Stimulated activated CD4-positive, alpha-beta T cell treated with anti-CD3 and anti-CD28 coated beads, Interleukin-15, amount 100 ng/mL, for 1 hour (primary cell): ENCODE data around the gene NID1.

ENCODE experiments used
- DNase-seq, 2 donors: peaks; one replicate each; pipeline ENCODE4 v3.0.0-alpha.2; 2020; ENCODE audit warnings: low read depth in 1 of 2, low spot score in 1 of 2

NID1 gene

GRCh38 chr1:236067854-236068454 is 3.1 kb upstream of the NID1 start:
- no peak for DNase-seq

DNA sequence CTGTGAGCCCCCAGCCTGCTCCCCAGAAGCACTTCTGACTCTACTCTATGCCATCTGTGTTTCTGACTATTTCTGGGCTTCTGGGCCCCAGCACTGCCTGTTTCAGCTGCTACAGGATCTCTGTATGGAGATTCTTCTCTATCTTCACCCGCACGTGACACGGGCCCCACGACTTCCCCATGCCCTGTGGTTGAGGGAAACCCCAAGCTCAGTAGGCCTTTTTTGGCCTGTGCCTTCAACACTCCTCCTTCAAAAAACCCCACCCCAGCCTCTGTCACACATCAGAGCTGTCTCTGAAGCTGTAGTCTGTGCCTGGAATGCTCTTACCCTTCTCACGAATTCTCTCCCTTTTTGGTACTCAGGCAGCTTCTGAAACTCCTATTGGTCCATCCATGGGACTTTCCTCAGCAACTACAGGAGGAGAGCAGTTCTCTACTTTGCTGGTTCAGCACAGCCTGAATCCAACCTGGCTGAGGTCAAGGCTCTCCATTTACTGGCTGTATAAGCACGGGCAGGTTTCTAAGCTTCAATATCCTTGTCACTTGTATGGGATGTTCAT is 2.0 kb upstream of the NID1 start:
- DNase-seq: peak; percentile 9 to 50

GRCh38 chr1:236066054-236066453 is 1.2 kb upstream of the NID1 start:
- no peak for DNase-seq

GRCh38 chr1:236065509-236066005 is 667 bp upstream of the NID1 start:
- DNase-seq: no peak

GRCh38 chr1:236063919-236064673 is 794 bp downstream of the NID1 start:
- DNase-seq: no peak

GRCh38 chr1:236063551-236063918 is 1.4 kb downstream of the NID1 start:
- no peak for DNase-seq

DNA sequence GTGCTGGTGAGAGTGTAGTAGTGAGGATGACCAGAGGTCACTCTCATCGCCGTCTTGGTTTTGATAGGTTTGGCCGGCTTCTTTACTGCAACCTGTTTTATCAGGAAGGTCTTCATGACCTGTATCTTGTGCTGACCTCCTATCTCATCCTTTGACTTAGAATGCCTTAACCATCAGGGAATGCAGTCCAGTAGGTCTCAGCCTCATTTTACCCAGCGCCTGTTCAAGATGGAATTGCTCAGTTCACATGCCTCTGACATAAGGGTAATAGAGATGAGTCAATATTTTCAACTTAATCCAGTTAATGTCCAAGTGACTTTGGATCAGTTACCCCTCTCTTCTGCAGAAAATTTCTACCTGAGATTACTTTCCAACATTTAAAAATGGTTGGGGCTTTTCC is 4.6 kb downstream of the NID1 start:
- no peak for DNase-seq

DNA sequence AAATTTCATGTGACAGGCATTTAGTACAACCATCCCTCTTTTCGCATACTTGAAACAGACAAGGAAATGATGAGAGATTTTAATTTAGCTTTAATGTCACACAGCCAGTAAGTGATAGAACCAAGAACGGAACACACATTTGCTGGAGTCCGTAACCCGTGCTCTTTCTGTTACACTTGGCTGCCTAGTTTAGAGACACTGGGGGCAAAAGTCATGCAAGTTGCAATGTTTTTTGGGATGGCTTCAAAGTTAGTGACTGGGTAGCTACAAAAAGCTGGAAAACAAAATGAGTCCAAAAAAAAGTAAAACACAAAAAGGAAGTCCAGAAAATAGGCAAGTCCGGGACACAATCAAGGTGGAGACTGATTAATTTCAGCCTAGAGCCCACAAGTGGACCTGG is 5.9 kb downstream of the NID1 start:
- no peak for DNase-seq

DNA sequence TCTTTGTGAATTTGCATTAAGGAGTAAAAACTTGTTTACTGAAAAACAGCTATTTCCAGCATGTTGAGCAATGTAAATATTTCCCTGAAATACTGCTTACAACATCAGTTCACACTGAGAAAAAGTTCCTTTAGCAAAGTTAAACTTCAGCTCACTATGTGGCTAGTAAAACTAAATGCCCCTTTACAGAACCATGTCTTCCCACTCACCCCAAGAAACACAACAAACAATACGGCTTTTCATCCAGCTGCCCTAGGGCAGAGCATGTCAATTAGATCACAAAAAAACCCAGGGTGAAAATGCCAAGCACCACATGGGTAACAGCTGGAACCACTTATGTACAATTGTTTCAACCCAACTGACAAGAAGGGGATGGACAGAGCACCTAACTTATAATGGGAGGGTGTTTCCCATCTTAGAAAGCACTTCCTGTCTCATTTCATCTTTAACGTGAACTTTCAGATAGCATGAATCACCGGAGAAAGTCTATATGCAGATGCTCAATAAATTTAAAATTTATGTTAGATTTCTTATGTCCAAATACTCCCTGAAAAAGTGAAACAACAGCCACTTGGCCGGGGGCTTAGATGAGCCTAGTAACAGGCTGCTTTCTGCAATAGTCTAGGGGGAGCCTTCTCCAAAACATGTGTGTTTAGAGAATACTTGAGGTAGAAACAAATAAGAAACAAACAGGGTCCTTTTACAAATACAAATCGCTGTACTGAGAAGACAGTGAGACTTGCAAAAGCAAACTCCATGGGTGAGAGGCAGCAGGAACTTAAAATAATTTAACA is 6.6 kb downstream of the NID1 start:
- DNase-seq: no peak

DNA sequence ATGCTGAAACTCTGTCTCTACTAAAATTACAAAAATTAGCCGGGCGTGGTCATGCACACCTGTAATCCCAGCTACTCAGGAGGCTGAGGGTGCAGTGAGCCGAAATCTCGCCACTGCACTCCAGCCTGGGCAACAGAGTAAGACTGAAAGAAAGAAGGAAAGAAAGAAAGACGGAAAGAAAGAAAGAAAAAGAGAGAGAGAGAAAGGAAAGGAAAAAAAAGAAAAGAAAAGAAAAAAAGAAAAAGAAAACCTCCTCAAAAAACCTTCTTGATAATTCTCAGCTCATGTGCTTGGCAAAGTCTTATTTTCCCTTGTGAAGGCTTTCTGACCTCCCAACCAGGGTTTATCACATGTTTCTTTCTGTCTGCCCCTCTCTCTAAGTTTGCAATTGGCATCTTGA is 7.3 kb downstream of the NID1 start:
- DNase-seq: no peak

DNA sequence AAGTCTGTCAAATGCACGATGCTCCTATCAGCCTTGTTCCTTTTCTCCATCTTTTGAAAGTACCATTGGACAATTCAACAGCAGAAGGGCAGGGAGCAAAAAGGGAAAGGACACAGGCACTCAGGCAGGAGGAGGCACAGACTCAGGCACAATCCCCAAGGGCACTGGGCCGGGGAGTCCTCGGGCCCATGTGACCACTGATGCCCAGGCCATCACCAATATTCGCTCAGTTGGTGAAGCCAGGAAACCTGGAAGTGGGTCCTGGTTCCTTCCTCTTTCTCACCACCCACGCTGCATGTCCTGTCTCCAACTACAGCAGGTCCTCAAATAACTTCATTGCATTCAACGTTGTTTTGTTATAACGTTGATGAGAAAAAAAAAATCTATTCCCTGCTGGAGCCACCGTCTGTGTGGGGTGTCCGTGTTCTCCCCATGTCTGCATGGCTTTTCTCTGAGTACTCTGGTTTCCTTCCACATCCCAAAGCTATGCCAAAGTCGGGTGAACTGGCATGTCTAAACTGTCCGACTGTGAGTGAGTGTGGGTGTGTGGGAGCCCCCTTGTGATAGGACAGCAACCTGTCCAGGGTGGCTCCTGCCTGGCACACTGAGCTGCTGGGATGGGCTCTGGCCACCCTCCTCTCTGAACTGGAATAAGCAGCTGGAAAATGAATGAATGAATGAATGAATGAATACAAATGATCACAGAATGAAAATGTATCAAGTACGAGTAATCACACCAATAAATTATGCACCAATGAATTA is 12.5 kb downstream of the NID1 start:
- DNase-seq: no peak

DNA sequence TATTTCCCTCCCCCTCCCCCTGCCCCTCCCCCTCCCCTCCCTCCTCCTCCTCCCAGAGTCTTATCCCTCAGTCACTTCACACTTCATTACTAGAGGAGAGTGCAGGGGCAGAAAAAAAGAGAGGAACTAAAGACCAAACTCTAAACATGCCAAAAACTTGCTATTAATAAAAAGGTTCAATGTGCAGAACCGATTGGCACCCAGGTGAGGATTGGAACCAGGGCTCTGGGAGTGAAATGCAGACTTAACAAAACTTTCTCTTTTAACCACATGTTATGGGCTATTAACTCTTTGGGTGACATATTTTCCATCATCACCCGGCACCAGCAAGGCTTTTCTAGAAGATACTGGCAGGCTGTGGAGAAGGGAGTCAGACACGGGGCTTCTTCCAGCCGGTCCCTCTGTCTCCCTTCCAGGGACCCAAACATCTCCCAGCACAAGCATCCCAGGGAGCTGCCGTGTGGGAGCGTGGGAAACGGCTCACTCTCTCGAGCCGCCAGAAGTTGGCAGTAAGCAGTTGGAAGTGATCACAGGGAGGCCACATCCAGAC is 13.6 kb downstream of the NID1 start:
- no peak for DNase-seq

- no peak for DNase-seq
Observed at GRCh38 chr1:236045771-236046170, 19.1 kb downstream of the NID1 start.

- DNase-seq: no peak
Observed at GRCh38 chr1:236044341-236044740, 20.5 kb downstream of the NID1 start.

GRCh38 chr1:236041631-236042618 is 23.0 kb downstream of the NID1 start:
- no peak for DNase-seq

- DNase-seq: no peak
Observed at GRCh38 chr1:236039740-236040685, 24.9 kb downstream of the NID1 start.

- DNase-seq: no peak
Observed at GRCh38 chr1:236038034-236038433, 26.9 kb downstream of the NID1 start.

GRCh38 chr1:236035681-236036101 is 29.2 kb downstream of the NID1 start:
- no peak for DNase-seq
